AG04450 (cell line): Measurements from ENCODE around the gene PHLDA3. TPM values are rescaled to one million over a fixed set of nuclear protein-coding genes. Genes with fewer than 3 reads are reported as not detected.

ENCODE experiments used
- CTCF ChIA-PET: fragments of 300-600, 350-600 bp; formaldehyde crosslinking; extraction: SDS; loops from one replicate; lab custom pipeline; 2022; ENCODE audit warnings: antibody characterized with exemption, inconsistent platforms; lab: Charles Lee
- POLR2A ChIA-PET: fragments of 350-600 bp; formaldehyde crosslinking; extraction: SDS; loops from one replicate; lab custom pipeline; 2021; ENCODE audit warnings: antibody characterized with exemption, inconsistent platforms; lab: Yijun Ruan, JAX
- DNase-seq: peaks from one replicate; pipeline ENCODE4 v3.0.0-alpha.2; 2011; ENCODE audit warnings: low read depth, low spot score
- H3K27ac ChIP-seq: one replicate; pipeline ENCODE4 v1.5.1; 2012; ENCODE audit warnings: low read depth, low read length, control low read depth
- H3K27me3 ChIP-seq: one replicate; pipeline ENCODE4 v1.6.0; 2012; ENCODE audit warnings: low read length; ENCODE audit not compliant: control insufficient read depth, insufficient read depth
- H3K4me3 ChIP-seq: 2 replicates; pipeline ENCODE4 v1.5.1; 2011; ENCODE audit warnings: mild to moderate bottlenecking, low read depth, low read length, control low read depth
- H3K9me3 ChIP-seq: 2 replicates; pipeline ENCODE4 v1.5.1; 2012; ENCODE audit warnings: low read length; ENCODE audit not compliant: control insufficient read depth, insufficient read depth
- CTCF ChIP-seq: IDR thresholded peaks from 2 replicates; pipeline ENCODE4 v1.5.1; 2011; ENCODE audit warnings: low read depth, low read length, control low read depth, inconsistent platforms
- polyA plus RNA-seq: library from polyadenylated mRNA; depleted of rRNA; stranded (reverse); fragments of >200 nt; gene quantifications from 2 replicates; pipeline ENCODE4 v1.2.3, GENCODE V29; 2011

The PHLDA3 gene
- polyA plus RNA-seq, 1 experiment: 58.9 TPM

GRCh38 chr1:201434266-201434665 lies 34.7 kb downstream of the PHLDA3 start:
- no peak for DNase-seq
- ChIA-PET CTCF (interaction anchor here (1.4 to 5.9 kb wide), 5 partner anchors 8 to 79 kb away, joined by 3 to 135 read pairs (median 13); no protein-coding TSS in a partner anchor), POLR2A (no interaction called here)
- H3K27ac ChIP-seq: no peak overlapping the region
- no peak overlapping the region for H3K4me3 ChIP-seq
- peaks cover 8% of the 10 kb centered on the region for H3K27me3 ChIP-seq
- TF ChIP-seq CTCF: no peak
- H3K9me3 ChIP-seq: no peaks in the 10 kb centered on the region

GRCh38 chr1:201433609-201434008 lies 35.4 kb downstream of the PHLDA3 start:
- ChIA-PET CTCF (interaction anchor here (1.2 to 5.9 kb wide), 5 partner anchors 9 to 79 kb away, joined by 3 to 135 read pairs (median 7); no protein-coding TSS in a partner anchor), POLR2A (no interaction called here)
- Histone ChIP-seq H3K4me3 (no peak overlapping the region), H3K27me3 (peaks cover 13% of the 10 kb centered on the region), H3K27ac (no peak overlapping the region), H3K9me3 (no peaks in the 10 kb centered on the region)
- TF ChIP-seq CTCF: no peak
- DNase-seq: no peak

GRCh38 chr1:201430776-201431175 lies 38.2 kb downstream of the PHLDA3 start:
- H3K27me3 ChIP-seq: peaks cover 13% of the 10 kb centered on the region
- ChIA-PET CTCF (no interaction called here), POLR2A (interaction anchor here (0.6 kb wide), 1 partner anchor 197 kb away, joined by 3 read pairs; no protein-coding TSS in a partner anchor)
- no peak for DNase-seq
- no peaks in the 10 kb centered on the region for H3K9me3 ChIP-seq
- H3K27ac ChIP-seq: no peak overlapping the region
- H3K4me3 ChIP-seq: no peak overlapping the region
- TF ChIP-seq CTCF: no peak

- CTCF ChIA-PET: no interaction called here
- Histone ChIP-seq H3K9me3 (peaks cover under 1% of the 10 kb centered on the region; the same call in 1 of the 2 replicates), H3K27me3 (peaks cover 13% of the 10 kb centered on the region), H3K27ac (no peak overlapping the region), H3K4me3 (no peak overlapping the region)
- TF ChIP-seq CTCF: no peak
- POLR2A ChIA-PET: no interaction called here
- DNase-seq: no peak
These were observed 39.1 kb downstream of the PHLDA3 start for GRCh38 chr1:201429736-201430501.

- no peak for TF ChIP-seq CTCF
- H3K9me3 ChIP-seq: peaks cover 8% of the 10 kb centered on the region
- H3K27me3 ChIP-seq: peaks cover 13% of the 10 kb centered on the region
- ChIA-PET POLR2A (no interaction called here), CTCF (no interaction called here)
- H3K27ac ChIP-seq: no peak overlapping the region
- no peak for DNase-seq
- H3K4me3 ChIP-seq: no peak overlapping the region
These were observed 41.0 kb downstream of the PHLDA3 start for GRCh38 chr1:201427963-201428362.
